Measurements from ENCODE around the gene ATP13A1.

DNA sequence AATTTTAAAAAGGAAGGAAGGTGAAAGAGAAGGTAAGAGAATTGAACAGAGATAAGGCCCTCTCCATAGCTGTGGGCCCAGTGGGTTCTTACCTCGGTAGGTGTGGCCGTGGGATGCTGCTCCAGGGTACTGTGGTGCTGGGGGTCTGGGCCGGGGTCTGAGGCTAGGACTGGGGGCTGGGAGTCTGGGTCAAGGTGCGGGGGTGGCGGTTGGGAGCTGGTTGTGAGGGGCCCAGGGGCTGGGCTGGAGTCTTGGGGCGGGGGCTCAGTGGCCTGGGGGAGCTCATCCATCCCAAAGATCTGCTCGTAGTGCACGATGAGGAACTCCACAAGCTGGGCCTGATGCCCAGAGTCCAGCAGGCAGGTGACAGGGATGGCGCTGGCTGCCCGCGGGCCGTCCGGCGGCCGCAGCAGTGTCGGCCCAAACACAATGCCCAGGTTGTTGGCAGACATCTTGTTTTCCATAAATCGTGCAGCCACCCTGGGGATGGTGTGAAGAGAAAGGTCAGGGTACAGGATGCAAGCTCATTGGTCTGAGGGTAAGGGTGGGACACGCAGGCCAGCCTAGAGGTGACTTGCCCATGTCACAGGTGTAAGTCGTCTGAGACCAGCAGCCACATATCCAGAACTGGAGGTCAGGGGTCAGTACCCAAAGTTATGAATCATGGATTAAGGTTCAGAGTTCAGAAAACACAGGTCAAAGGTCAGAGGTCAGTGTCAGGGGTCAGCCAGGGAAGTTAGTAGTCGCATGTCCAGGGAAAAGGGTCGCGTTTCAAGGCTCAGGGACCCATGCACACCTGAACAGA, 29.6 kb downstream of the ATP13A1 start:
- TF ChIP-seq POLR2A (IDR thresholded peaks at IDR 0.05; ENCODE audit: low read length) (no peak), GATA1 (IDR thresholded peaks at IDR 0.05; ENCODE audit: low read depth, low read length) (no peak)

Measured in erythroblast (primary cell).